GM12878 (cell line): ENCODE results near the gene PTCD1. TPM values are rescaled to one million over a fixed set of nuclear protein-coding genes. Genes with fewer than 3 reads are reported as not detected.

Experiments used
- ATAC-seq: fragments of 200-7000 bp; cut with Tn5 transposase; 3 replicates; pipeline ENCODE4 v1.9.1; 2020; ENCODE audit warnings: mild to moderate bottlenecking, moderate library complexity
- BruUV-seq: library from RNA; stranded (reverse); fragments of 400-500 nt; replicated peaks from 2 replicates; lab custom pipeline; 2021; lab: Mats Ljungman, UMichigan
- CTCF ChIA-PET: fragments of 300-600 bp; sonication (Branson Sonifier 250); formaldehyde crosslinking; extraction: SDS; loops from one replicate; lab custom pipeline; 2021; ENCODE audit warnings: inconsistent platforms; lab: Yijun Ruan, JAX
- POLR2A ChIA-PET: fragments of 350-600 bp; formaldehyde crosslinking; extraction: SDS; loops from one replicate; lab custom pipeline; 2021; ENCODE audit warnings: inconsistent platforms; lab: Charles Lee
- RAD21 ChIA-PET: fragments of 300-600 bp; sonication (Branson Sonifier 250); formaldehyde crosslinking; loops from one replicate; lab custom pipeline; 2023; ENCODE audit warnings: antibody characterized with exemption; ENCODE audit not compliant: unreplicated experiment; lab: Charles Lee
- SMC1A ChIA-PET: fragments of 300-600 bp; sonication (Branson Sonifier 250); formaldehyde crosslinking; loops from one replicate; lab custom pipeline; 2023; ENCODE audit not compliant: unreplicated experiment, uncharacterized antibody; lab: Charles Lee
- DNase-seq: peaks from one replicate; pipeline ENCODE4 v3.0.0-alpha.2; 2011; ENCODE audit warnings: low read depth, low spot score
- FAIRE-seq: peaks from 3 replicates; lab custom pipeline; 2011; peaks lifted over from hg19 to GRCh38; lab: Jason Lieb, UNC
- H2AFZ ChIP-seq: 2 replicates; pipeline ENCODE4 v1.6.0; 2011; ENCODE audit warnings: low read depth, low read length, control low read depth; ENCODE audit not compliant: control insufficient read depth
- H3K27ac ChIP-seq: 2 replicates; pipeline ENCODE4 v1.5.1; 2011; ENCODE audit warnings: control low read depth; ENCODE audit not compliant: control insufficient read depth, insufficient read depth
- H3K27me3 ChIP-seq, 2 experiments: replicated peaks in 1 of 2; 2 replicates each; pipeline versions ENCODE4 v1.6.0 to v1.6.1; 2011; ENCODE audit warnings: low read length in 1 of 2; ENCODE audit not compliant: control insufficient read depth in 2 of 2, insufficient read depth in 2 of 2
- H3K36me3 ChIP-seq, 2 experiments: 2 replicates each; pipeline ENCODE4 v1.5.1; 2011; ENCODE audit warnings: low read length in 1 of 2; ENCODE audit not compliant: control insufficient read depth in 2 of 2, insufficient read depth in 2 of 2
- H3K4me1 ChIP-seq: 2 replicates; pipeline ENCODE4 v1.6.1; 2011; ENCODE audit warnings: mild to moderate bottlenecking, low read length, moderate library complexity, mixed read lengths; ENCODE audit not compliant: control insufficient read depth, insufficient read depth
- H3K4me2 ChIP-seq: 2 replicates; pipeline ENCODE4 v1.6.0; 2011; ENCODE audit warnings: control low read depth; ENCODE audit not compliant: control insufficient read depth, insufficient read depth
- H3K4me3 ChIP-seq: fragments of 200-600 bp; sonication (generic); 2 replicates; pipeline ENCODE4 v1.5.1; 2016
- H3K79me2 ChIP-seq: 2 replicates; pipeline ENCODE4 v1.6.0; 2011; ENCODE audit warnings: low read length; ENCODE audit not compliant: control insufficient read depth, insufficient read depth
- H3K9ac ChIP-seq: 2 replicates; pipeline ENCODE4 v1.8.0; 2011; ENCODE audit warnings: low read length, control low read depth, mixed read lengths; ENCODE audit not compliant: control insufficient read depth, insufficient read depth
- H3K9me3 ChIP-seq: replicated peaks from 3 replicates; pipeline ENCODE4 v1.5.1; 2011; ENCODE audit warnings: mild to moderate bottlenecking, low read length; ENCODE audit not compliant: control insufficient read depth, insufficient read depth
- H4K20me1 ChIP-seq: 2 replicates; pipeline ENCODE4 v1.6.0; 2011; ENCODE audit not compliant: control insufficient read depth, insufficient read depth
- CBFB ChIP-seq: IDR thresholded peaks from 2 replicates; pipeline ENCODE4 v1.6.1; 2016; ENCODE audit warnings: antibody characterized with exemption, low read depth
- HDGF ChIP-seq: fragments of 450-650 bp; IDR thresholded peaks from 2 replicates; pipeline ENCODE4 v1.6.1; 2016; ENCODE audit warnings: antibody characterized with exemption
- MTA3 ChIP-seq: IDR thresholded peaks from 2 replicates; pipeline ENCODE4 v1.6.1; 2012; ENCODE audit warnings: low read length, inconsistent platforms, borderline replicate concordance
- NFYA ChIP-seq: IDR thresholded peaks from 2 replicates; pipeline ENCODE4 v1.6.1; 2011; ENCODE audit warnings: low read depth, mild to moderate bottlenecking, low read length, improper control_type of control experiment, borderline replicate concordance
- POLR2AphosphoS2 ChIP-seq: IDR thresholded peaks from 2 replicates; pipeline ENCODE4 v1.6.1; 2011; ENCODE audit warnings: low read depth, mild to moderate bottlenecking, low read length, improper control_type of control experiment, moderate library complexity
- POLR2AphosphoS5 ChIP-seq: IDR thresholded peaks from 2 replicates; pipeline ENCODE4 v1.6.1; 2011; ENCODE audit warnings: mild to moderate bottlenecking, low read length, inconsistent platforms
- WGBS: methylation state at CpG from one replicate; pipeline ENCODE4 v1.1.6; 2016; ENCODE audit warnings: low lambda C conversion rate; ENCODE audit not compliant: insufficient replicate concordance, insufficient coverage; ENCODE audit errors: missing lambda C conversion rate; 5-methylcytosine and 5-hydroxymethylcytosine counted together
- in situ Hi-C: fragments of 300-500 bp; cut with MboI; formaldehyde crosslinking; loops from 9 replicates; pipeline ENCODE4 v1.14.3; 2018; ENCODE audit warnings: mixed read lengths
- intact Hi-C: fragments of 100-400 bp; cut with micrococcal nuclease; formaldehyde crosslinking; loops from one replicate; pipeline ENCODE4 v1.14.2; 2022; ENCODE audit not compliant: unreplicated experiment
- polyA plus RNA-seq, 11 experiments: library from polyadenylated mRNA; depleted of rRNA in 4 of 11; unstranded in 6 of 11; stranded (reverse) in 5 of 11; fragments of >200 nt; fragmentation: Nextera tagmentation in 4 of 11; fragmentation: Illumina TruSeq in 1 of 11; extraction: Ambion mirVana in 4 of 11; extraction: Trizol in 1 of 11; gene quantifications; 1 replicate in 1 of 11; 2 replicates in 10 of 11; pipeline versions ENCODE4 v1.2.1 to v1.2.3, GENCODE V29; 2011 to 2016; ENCODE audit warnings: inconsistent platforms in 2 of 11, missing spikeins in 2 of 11, low read depth in 1 of 11
- total RNA-seq, 4 experiments: library from RNA; depleted of rRNA in 3 of 4; stranded (reverse); fragments of >200 nt in 3 of 4; fragmentation: Illumina TruSeq in 1 of 4; extraction: Trizol in 1 of 4; gene quantifications; 2 replicates each; pipeline versions ENCODE4 v1.2.1 to v1.2.3, GENCODE V29; 2013 to 2021
- TF ChIP-seq, protein P1 (sequence below): fragments of 450-650 bp; IDR thresholded peaks from 2 replicates; pipeline ENCODE4 v1.6.1; 2016; ENCODE audit warnings: mild to moderate bottlenecking
- TF ChIP-seq, protein P2 (sequence below), 3 experiments: IDR thresholded peaks in 2 of 3; conservative IDR thresholded peaks in 1 of 3; 2 replicates each; pipeline ENCODE4 v1.5.1; 2011; ENCODE audit warnings: low read depth in 3 of 3, low read length in 3 of 3, mild to moderate bottlenecking in 3 of 3, control low read depth in 2 of 3, moderate library complexity in 2 of 3, inconsistent platforms in 1 of 3, mixed read lengths in 1 of 3; ENCODE audit not compliant: control insufficient read depth in 2 of 3, insufficient read depth in 1 of 3; ENCODE audit errors: extremely low read depth in 1 of 3
- TF ChIP-seq, protein P3 (sequence below): fragments of 150-350 bp; IDR thresholded peaks from 2 replicates; pipeline ENCODE4 v1.6.1; 2014; ENCODE audit warnings: mild to moderate bottlenecking, low read depth, low read length

PTCD1 gene
- total and polyA plus RNA-seq, 10 of the 15 experiments (the other 5 are each of a cell fraction or from before 2014, with no cell fraction given) = 0.26 to 9.7 (median 5.0) TPM

DNA sequence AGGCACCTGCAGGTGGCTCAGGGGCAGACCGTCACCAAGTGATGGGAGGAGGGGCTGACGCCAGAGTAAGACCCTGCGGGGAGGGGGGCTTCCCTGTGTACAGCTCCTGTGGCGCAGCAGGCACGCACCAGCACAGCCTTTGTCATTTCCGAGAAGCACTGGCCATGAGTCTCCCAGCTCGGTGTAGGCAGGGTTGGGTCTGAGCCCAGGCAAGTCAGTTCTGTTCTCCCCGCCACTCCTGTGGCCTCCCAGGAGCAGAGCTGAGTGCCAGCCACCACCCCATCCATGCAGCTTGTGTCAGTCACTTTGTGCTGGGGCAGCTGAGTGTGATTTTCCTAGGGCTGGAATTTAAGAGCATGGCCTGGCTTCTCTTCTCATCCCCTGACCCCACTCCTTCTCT is 13.3 kb upstream of the PTCD1 start:
- H3K27me3 ChIP-seq = no peaks in the 10 kb centered on the region
- no peak overlapping the region for H3K4me3 ChIP-seq
- H3K36me3 ChIP-seq = peaks cover 40 to 48% of the 10 kb centered on the region in 2 experiments
- H3K4me2 ChIP-seq = no peak overlapping the region
- ChIA-PET POLR2A (no interaction called here), CTCF (interaction anchor here (0.7 kb wide), 1 partner anchor 10 kb away, joined by 3 read pairs; no protein-coding TSS in a partner anchor), RAD21 (no interaction called here), SMC1A (no interaction called here)
- H3K9ac ChIP-seq = no peak overlapping the region
- intact Hi-C loops (no loop called here), in situ Hi-C loops (no loop called here)
- H2AFZ ChIP-seq = no peak overlapping the region
- no peaks in the 10 kb centered on the region for H3K79me2 ChIP-seq
- H3K27ac ChIP-seq = no peak overlapping the region
- no peaks in the 10 kb centered on the region for H3K9me3 ChIP-seq
- no TSS peak for BruUV-seq
- no peak for DNase-seq
- TF ChIP-seq, protein P1, sequence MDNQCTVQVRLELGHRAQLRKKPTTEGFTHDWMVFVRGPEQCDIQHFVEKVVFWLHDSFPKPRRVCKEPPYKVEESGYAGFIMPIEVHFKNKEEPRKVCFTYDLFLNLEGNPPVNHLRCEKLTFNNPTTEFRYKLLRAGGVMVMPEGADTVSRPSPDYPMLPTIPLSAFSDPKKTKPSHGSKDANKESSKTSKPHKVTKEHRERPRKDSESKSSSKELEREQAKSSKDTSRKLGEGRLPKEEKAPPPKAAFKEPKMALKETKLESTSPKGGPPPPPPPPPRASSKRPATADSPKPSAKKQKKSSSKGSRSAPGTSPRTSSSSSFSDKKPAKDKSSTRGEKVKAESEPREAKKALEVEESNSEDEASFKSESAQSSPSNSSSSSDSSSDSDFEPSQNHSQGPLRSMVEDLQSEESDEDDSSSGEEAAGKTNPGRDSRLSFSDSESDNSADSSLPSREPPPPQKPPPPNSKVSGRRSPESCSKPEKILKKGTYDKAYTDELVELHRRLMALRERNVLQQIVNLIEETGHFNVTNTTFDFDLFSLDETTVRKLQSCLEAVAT = no peak
- TF ChIP-seq, protein P2, sequence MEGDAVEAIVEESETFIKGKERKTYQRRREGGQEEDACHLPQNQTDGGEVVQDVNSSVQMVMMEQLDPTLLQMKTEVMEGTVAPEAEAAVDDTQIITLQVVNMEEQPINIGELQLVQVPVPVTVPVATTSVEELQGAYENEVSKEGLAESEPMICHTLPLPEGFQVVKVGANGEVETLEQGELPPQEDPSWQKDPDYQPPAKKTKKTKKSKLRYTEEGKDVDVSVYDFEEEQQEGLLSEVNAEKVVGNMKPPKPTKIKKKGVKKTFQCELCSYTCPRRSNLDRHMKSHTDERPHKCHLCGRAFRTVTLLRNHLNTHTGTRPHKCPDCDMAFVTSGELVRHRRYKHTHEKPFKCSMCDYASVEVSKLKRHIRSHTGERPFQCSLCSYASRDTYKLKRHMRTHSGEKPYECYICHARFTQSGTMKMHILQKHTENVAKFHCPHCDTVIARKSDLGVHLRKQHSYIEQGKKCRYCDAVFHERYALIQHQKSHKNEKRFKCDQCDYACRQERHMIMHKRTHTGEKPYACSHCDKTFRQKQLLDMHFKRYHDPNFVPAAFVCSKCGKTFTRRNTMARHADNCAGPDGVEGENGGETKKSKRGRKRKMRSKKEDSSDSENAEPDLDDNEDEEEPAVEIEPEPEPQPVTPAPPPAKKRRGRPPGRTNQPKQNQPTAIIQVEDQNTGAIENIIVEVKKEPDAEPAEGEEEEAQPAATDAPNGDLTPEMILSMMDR (IDR thresholded peaks at IDR 0.05 in 2 of 3, conservative IDR thresholded peaks at IDR 0.05 in 1 of 3; ENCODE audit: control insufficient read depth in 2 of 3, extremely low read depth in 1 of 3, insufficient read depth in 1 of 3, low read depth in 3 of 3, low read length in 3 of 3) = no peak
- TF ChIP-seq HDGF = no peak
- no peak for TF ChIP-seq POLR2AphosphoS2
- TF ChIP-seq NFYA = no peak
- TF ChIP-seq MTA3 = no peak
- TF ChIP-seq, protein P3, sequence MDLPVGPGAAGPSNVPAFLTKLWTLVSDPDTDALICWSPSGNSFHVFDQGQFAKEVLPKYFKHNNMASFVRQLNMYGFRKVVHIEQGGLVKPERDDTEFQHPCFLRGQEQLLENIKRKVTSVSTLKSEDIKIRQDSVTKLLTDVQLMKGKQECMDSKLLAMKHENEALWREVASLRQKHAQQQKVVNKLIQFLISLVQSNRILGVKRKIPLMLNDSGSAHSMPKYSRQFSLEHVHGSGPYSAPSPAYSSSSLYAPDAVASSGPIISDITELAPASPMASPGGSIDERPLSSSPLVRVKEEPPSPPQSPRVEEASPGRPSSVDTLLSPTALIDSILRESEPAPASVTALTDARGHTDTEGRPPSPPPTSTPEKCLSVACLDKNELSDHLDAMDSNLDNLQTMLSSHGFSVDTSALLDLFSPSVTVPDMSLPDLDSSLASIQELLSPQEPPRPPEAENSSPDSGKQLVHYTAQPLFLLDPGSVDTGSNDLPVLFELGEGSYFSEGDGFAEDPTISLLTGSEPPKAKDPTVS = no peak
- no peak for TF ChIP-seq POLR2AphosphoS5
- no peak for TF ChIP-seq CBFB
- no peaks in the 10 kb centered on the region for H3K4me1 ChIP-seq
- FAIRE-seq = no peak
- ATAC-seq = no peak
- WGBS = 94% methylated on average over 8 of the region's 8 CpGs
- no peaks in the 10 kb centered on the region for H4K20me1 ChIP-seq
